GM12878 (cell line): Measurements from ENCODE around the gene KRTAP10-8. TPM values are rescaled to one million over a fixed set of nuclear protein-coding genes. Genes with fewer than 3 reads are reported as not detected.

Experiments
- ATAC-seq: fragments of 200-7000 bp; cut with Tn5 transposase; 3 replicates; pipeline ENCODE4 v1.9.1; 2020; ENCODE audit warnings: mild to moderate bottlenecking, moderate library complexity
- BruUV-seq: library from RNA; stranded (reverse); fragments of 400-500 nt; replicated peaks from 2 replicates; lab custom pipeline; 2021; lab: Mats Ljungman, UMichigan
- CTCF ChIA-PET: fragments of 300-600 bp; sonication (Branson Sonifier 250); formaldehyde crosslinking; extraction: SDS; loops from one replicate; lab custom pipeline; 2021; ENCODE audit warnings: inconsistent platforms; lab: Yijun Ruan, JAX
- POLR2A ChIA-PET: fragments of 350-600 bp; formaldehyde crosslinking; extraction: SDS; loops from one replicate; lab custom pipeline; 2021; ENCODE audit warnings: inconsistent platforms; lab: Charles Lee
- RAD21 ChIA-PET: fragments of 300-600 bp; sonication (Branson Sonifier 250); formaldehyde crosslinking; loops from one replicate; lab custom pipeline; 2023; ENCODE audit warnings: antibody characterized with exemption; ENCODE audit not compliant: unreplicated experiment; lab: Charles Lee
- SMC1A ChIA-PET: fragments of 300-600 bp; sonication (Branson Sonifier 250); formaldehyde crosslinking; loops from one replicate; lab custom pipeline; 2023; ENCODE audit not compliant: unreplicated experiment, uncharacterized antibody; lab: Charles Lee
- DNase-seq: peaks from one replicate; pipeline ENCODE4 v3.0.0-alpha.2; 2011; ENCODE audit warnings: low read depth, low spot score
- FAIRE-seq: peaks from 3 replicates; lab custom pipeline; 2011; peaks lifted over from hg19 to GRCh38; lab: Jason Lieb, UNC
- H2AFZ ChIP-seq: 2 replicates; pipeline ENCODE4 v1.6.0; 2011; ENCODE audit warnings: low read depth, low read length, control low read depth; ENCODE audit not compliant: control insufficient read depth
- H3K27ac ChIP-seq: 2 replicates; pipeline ENCODE4 v1.5.1; 2011; ENCODE audit warnings: control low read depth; ENCODE audit not compliant: control insufficient read depth, insufficient read depth
- H3K27me3 ChIP-seq, 2 experiments: replicated peaks in 1 of 2; 2 replicates each; pipeline versions ENCODE4 v1.6.0 to v1.6.1; 2011; ENCODE audit warnings: low read length in 1 of 2; ENCODE audit not compliant: control insufficient read depth in 2 of 2, insufficient read depth in 2 of 2
- H3K36me3 ChIP-seq, 2 experiments: 2 replicates each; pipeline ENCODE4 v1.5.1; 2011; ENCODE audit warnings: low read length in 1 of 2; ENCODE audit not compliant: control insufficient read depth in 2 of 2, insufficient read depth in 2 of 2
- H3K4me1 ChIP-seq: 2 replicates; pipeline ENCODE4 v1.6.1; 2011; ENCODE audit warnings: mild to moderate bottlenecking, low read length, moderate library complexity, mixed read lengths; ENCODE audit not compliant: control insufficient read depth, insufficient read depth
- H3K4me2 ChIP-seq: 2 replicates; pipeline ENCODE4 v1.6.0; 2011; ENCODE audit warnings: control low read depth; ENCODE audit not compliant: control insufficient read depth, insufficient read depth
- H3K4me3 ChIP-seq: fragments of 200-600 bp; sonication (generic); 2 replicates; pipeline ENCODE4 v1.5.1; 2016
- H3K79me2 ChIP-seq: 2 replicates; pipeline ENCODE4 v1.6.0; 2011; ENCODE audit warnings: low read length; ENCODE audit not compliant: control insufficient read depth, insufficient read depth
- H3K9ac ChIP-seq: 2 replicates; pipeline ENCODE4 v1.8.0; 2011; ENCODE audit warnings: low read length, control low read depth, mixed read lengths; ENCODE audit not compliant: control insufficient read depth, insufficient read depth
- H3K9me3 ChIP-seq: replicated peaks from 3 replicates; pipeline ENCODE4 v1.5.1; 2011; ENCODE audit warnings: mild to moderate bottlenecking, low read length; ENCODE audit not compliant: control insufficient read depth, insufficient read depth
- H4K20me1 ChIP-seq: 2 replicates; pipeline ENCODE4 v1.6.0; 2011; ENCODE audit not compliant: control insufficient read depth, insufficient read depth
- BRCA1 ChIP-seq: IDR thresholded peaks from 2 replicates; pipeline ENCODE4 v1.6.1; 2011; ENCODE audit warnings: low read depth, low read length, improper control_type of control experiment
- DPF2 ChIP-seq: fragments of 450-650 bp; IDR thresholded peaks from 2 replicates; pipeline ENCODE4 v1.6.1; 2017; ENCODE audit warnings: mild to moderate bottlenecking
- E2F8 ChIP-seq: fragments of 450-650 bp; IDR thresholded peaks from 2 replicates; pipeline ENCODE4 v1.6.1; 2018; ENCODE audit warnings: mild to moderate bottlenecking, low read depth, moderate library complexity; ENCODE audit not compliant: partially characterized antibody
- FOXK2 ChIP-seq: fragments of 450-650 bp; IDR thresholded peaks from 2 replicates; pipeline ENCODE4 v1.6.1; 2017; ENCODE audit warnings: mild to moderate bottlenecking, moderate library complexity
- GABPA ChIP-seq: IDR thresholded peaks from 2 replicates; pipeline ENCODE4 v1.6.1; 2014; ENCODE audit warnings: antibody characterized with exemption, low read depth, mild to moderate bottlenecking, inconsistent platforms
- MTA3 ChIP-seq: IDR thresholded peaks from 2 replicates; pipeline ENCODE4 v1.6.1; 2012; ENCODE audit warnings: low read length, inconsistent platforms, borderline replicate concordance
- RELA ChIP-seq: fragments of 450-650 bp; IDR thresholded peaks from 2 replicates; pipeline ENCODE4 v1.8.0; 2014; ENCODE audit warnings: borderline replicate concordance; ENCODE audit not compliant: partially characterized antibody
- REST ChIP-seq: IDR thresholded peaks from 2 replicates; pipeline ENCODE4 v1.6.1; 2012; ENCODE audit warnings: mild to moderate bottlenecking, low read depth, low read length
- ZNF274 ChIP-seq: IDR thresholded peaks from one replicate; pipeline ENCODE4 v1.8.0; 2011; ENCODE audit not compliant: insufficient read length, insufficient read depth
- WGBS: methylation state at CpG from one replicate; pipeline ENCODE4 v1.1.6; 2016; ENCODE audit warnings: low lambda C conversion rate; ENCODE audit not compliant: insufficient replicate concordance, insufficient coverage; ENCODE audit errors: missing lambda C conversion rate; 5-methylcytosine and 5-hydroxymethylcytosine counted together
- in situ Hi-C: fragments of 300-500 bp; cut with MboI; formaldehyde crosslinking; loops from 9 replicates; pipeline ENCODE4 v1.14.3; 2018; ENCODE audit warnings: mixed read lengths
- intact Hi-C: fragments of 100-400 bp; cut with micrococcal nuclease; formaldehyde crosslinking; loops from one replicate; pipeline ENCODE4 v1.14.2; 2022; ENCODE audit not compliant: unreplicated experiment
- polyA plus RNA-seq, 11 experiments: library from polyadenylated mRNA; depleted of rRNA in 4 of 11; unstranded in 6 of 11; stranded (reverse) in 5 of 11; fragments of >200 nt; fragmentation: Nextera tagmentation in 4 of 11; fragmentation: Illumina TruSeq in 1 of 11; extraction: Ambion mirVana in 4 of 11; extraction: Trizol in 1 of 11; gene quantifications; 1 replicate in 1 of 11; 2 replicates in 10 of 11; pipeline versions ENCODE4 v1.2.1 to v1.2.3, GENCODE V29; 2011 to 2016; ENCODE audit warnings: inconsistent platforms in 2 of 11, missing spikeins in 2 of 11, low read depth in 1 of 11
- total RNA-seq, 4 experiments: library from RNA; depleted of rRNA in 3 of 4; stranded (reverse); fragments of >200 nt in 3 of 4; fragmentation: Illumina TruSeq in 1 of 4; extraction: Trizol in 1 of 4; gene quantifications; 2 replicates each; pipeline versions ENCODE4 v1.2.1 to v1.2.3, GENCODE V29; 2013 to 2021
- TF ChIP-seq, protein P1 (sequence below): fragments of 450-650 bp; IDR thresholded peaks from 2 replicates; pipeline ENCODE4 v1.6.1; 2017; ENCODE audit warnings: low read depth, mild to moderate bottlenecking, moderate library complexity

Gene KRTAP10-8
- total and polyA plus RNA-seq, 10 of the 15 experiments (the other 5 are each of a cell fraction or from before 2014, with no cell fraction given) = not detected

DNA sequence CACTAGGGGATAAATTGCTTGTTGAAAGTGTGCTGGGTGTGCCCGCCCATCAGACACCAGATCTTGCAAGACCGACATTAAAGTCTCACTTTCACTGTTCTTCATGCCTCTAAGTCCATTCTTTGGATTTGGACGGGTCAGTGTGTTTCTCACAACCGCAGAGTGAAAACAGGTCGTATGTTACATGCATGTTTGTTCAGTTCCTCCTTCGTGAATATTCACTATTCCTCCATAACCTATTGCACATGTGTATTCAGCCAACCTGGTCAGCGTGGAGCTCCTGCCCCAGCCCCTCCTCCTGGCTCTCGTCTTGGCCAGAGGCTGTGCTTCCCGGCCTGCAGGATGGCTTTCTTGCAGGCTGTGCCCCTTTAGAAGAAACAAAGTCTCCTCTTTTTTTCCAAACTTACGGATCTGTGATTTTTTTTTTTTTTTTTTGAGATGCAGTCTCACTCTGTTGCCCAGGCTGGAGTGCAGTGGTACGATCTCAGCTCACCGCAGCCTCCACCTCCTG is 17.4 kb upstream of the KRTAP10-8 start:
- SMC1A ChIA-PET = no interaction called here
- TF ChIP-seq E2F8 (no peak), MTA3 (no peak), ZNF274 (no peak), RELA (no peak)
- BruUV-seq = no TSS peak

DNA sequence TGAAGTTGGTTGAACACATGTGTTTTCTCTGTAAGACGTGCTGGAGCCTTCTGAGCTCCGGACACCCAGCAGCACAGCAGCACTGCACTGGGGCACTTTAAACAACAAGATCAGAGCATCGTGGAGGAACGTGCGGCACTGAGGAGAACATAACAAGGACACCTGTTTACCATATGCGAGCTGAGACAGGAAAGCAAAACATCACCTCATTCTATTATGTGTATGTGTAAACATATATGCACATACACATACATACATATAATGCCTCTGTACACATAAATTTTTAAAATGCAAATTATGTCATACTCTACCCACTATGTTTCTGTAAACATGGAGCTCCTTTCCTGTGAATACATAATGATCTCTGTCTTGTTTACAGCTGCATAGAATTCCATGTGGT is 16.4 kb upstream of the KRTAP10-8 start:
- Histone ChIP-seq H3K4me1 (no peaks in the 10 kb centered on the region), H3K36me3 (no peaks in the 10 kb centered on the region), H3K4me2 (no peak overlapping the region), H3K27ac (no peak overlapping the region), H3K9me3 (no peaks in the 10 kb centered on the region; the same call in 2 of the 3 replicates), H4K20me1 (no peaks in the 10 kb centered on the region), H3K9ac (no peak overlapping the region), H3K4me3 (no peak overlapping the region), H2AFZ (no peak overlapping the region), H3K27me3 (no peaks in the 10 kb centered on the region), H3K79me2 (no peaks in the 10 kb centered on the region)
- intact Hi-C loops = no loop called here
- ChIA-PET SMC1A (no interaction called here), CTCF (no interaction called here), RAD21 (no interaction called here), POLR2A (no interaction called here)
- in situ Hi-C loops = no loop called here
- FAIRE-seq = no peak
- no peak for ATAC-seq
- 41% methylated on average over 6 of the region's 6 CpGs for WGBS
- BruUV-seq = no TSS peak
- no peak for DNase-seq
- TF ChIP-seq DPF2 (no peak), FOXK2 (no peak), GABPA (no peak), REST (no peak), BRCA1 (no peak)
- TF ChIP-seq, protein P1, sequence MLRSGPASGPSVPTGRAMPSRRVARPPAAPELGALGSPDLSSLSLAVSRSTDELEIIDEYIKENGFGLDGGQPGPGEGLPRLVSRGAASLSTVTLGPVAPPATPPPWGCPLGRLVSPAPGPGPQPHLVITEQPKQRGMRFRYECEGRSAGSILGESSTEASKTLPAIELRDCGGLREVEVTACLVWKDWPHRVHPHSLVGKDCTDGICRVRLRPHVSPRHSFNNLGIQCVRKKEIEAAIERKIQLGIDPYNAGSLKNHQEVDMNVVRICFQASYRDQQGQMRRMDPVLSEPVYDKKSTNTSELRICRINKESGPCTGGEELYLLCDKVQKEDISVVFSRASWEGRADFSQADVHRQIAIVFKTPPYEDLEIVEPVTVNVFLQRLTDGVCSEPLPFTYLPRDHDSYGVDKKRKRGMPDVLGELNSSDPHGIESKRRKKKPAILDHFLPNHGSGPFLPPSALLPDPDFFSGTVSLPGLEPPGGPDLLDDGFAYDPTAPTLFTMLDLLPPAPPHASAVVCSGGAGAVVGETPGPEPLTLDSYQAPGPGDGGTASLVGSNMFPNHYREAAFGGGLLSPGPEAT = no peak

More for the DNA sequence above, 17.4 kb upstream of the KRTAP10-8 start:
- Histone ChIP-seq H3K27me3 (no peaks in the 10 kb centered on the region), H4K20me1 (no peaks in the 10 kb centered on the region), H3K79me2 (no peaks in the 10 kb centered on the region), H3K9ac (no peak overlapping the region), H3K4me2 (no peak overlapping the region), H3K36me3 (no peaks in the 10 kb centered on the region), H3K4me3 (no peak overlapping the region), H3K27ac (no peak overlapping the region), H3K9me3 (no peaks in the 10 kb centered on the region; the same call in 2 of the 3 replicates), H2AFZ (no peak overlapping the region), H3K4me1 (no peaks in the 10 kb centered on the region)
- intact Hi-C loops (no loop called here), in situ Hi-C loops (no loop called here)
- ChIA-PET CTCF (no interaction called here), RAD21 (interaction anchor here (0.6 kb wide), 1 partner anchor 338 kb away, joined by 3 read pairs; no protein-coding TSS in a partner anchor), POLR2A (no interaction called here)
- FAIRE-seq (no peak), DNase-seq (no peak), ATAC-seq (no peak)
- WGBS = 19% methylated on average over 10 of the region's 12 CpGs
